Fibroblast of lung (primary cell): ENCODE data around the gene CMBL. TPM values are rescaled to one million over a fixed set of nuclear protein-coding genes. Genes with fewer than 3 reads are reported as not detected.

Experiments
- DNase-seq, 2 donors: peaks; one replicate each; pipeline versions ENCODE4 v3.0.0 to v3.0.0-alpha.2; 2010; ENCODE audit warnings: low read depth in 2 of 2
- H2AFZ ChIP-seq: 2 replicates; pipeline ENCODE4 v1.5.1; 2012; ENCODE audit warnings: low read length, control low read depth, inconsistent platforms
- H3K27ac ChIP-seq: 2 replicates; pipeline ENCODE4 v1.5.1; 2011; ENCODE audit warnings: low read length, control low read depth; ENCODE audit not compliant: insufficient read depth
- H3K27me3 ChIP-seq: 2 replicates; pipeline ENCODE4 v1.5.1; 2011; ENCODE audit warnings: mild to moderate bottlenecking, low read length; ENCODE audit not compliant: control insufficient read depth, insufficient read depth
- H3K36me3 ChIP-seq: 2 replicates; pipeline ENCODE4 v1.5.1; 2011; ENCODE audit warnings: low read length; ENCODE audit not compliant: control insufficient read depth, insufficient read depth
- H3K4me1 ChIP-seq: 2 replicates; pipeline ENCODE4 v1.5.1; 2011; ENCODE audit warnings: low read length; ENCODE audit not compliant: control insufficient read depth, insufficient read depth; ENCODE audit errors: extremely low read depth
- H3K4me2 ChIP-seq: 2 replicates; pipeline ENCODE4 v1.5.1; 2011; ENCODE audit warnings: low read length, control low read depth; ENCODE audit not compliant: insufficient read depth; ENCODE audit errors: extremely low read depth
- H3K4me3 ChIP-seq, 4 experiments: fragments of 200-600 bp in 1 of 4; sonication (generic) in 1 of 4; replicated peaks in 1 of 4; 2 replicates each; pipeline ENCODE4 v1.5.1; 2011 to 2016; ENCODE audit warnings: low read length in 4 of 4, low read depth in 3 of 4, mild to moderate bottlenecking in 3 of 4, control low read depth in 2 of 4, inconsistent platforms in 1 of 4, mixed read lengths in 1 of 4; ENCODE audit not compliant: insufficient read depth in 1 of 4; ENCODE audit errors: control extremely low read depth in 1 of 4
- H3K79me2 ChIP-seq: 2 replicates; pipeline ENCODE4 v1.5.1; 2012; ENCODE audit warnings: mild to moderate bottlenecking, low read length, inconsistent platforms; ENCODE audit not compliant: control insufficient read depth, insufficient read depth
- H3K9ac ChIP-seq: 2 replicates; pipeline ENCODE4 v1.5.1; 2011; ENCODE audit warnings: mild to moderate bottlenecking, low read length, control low read depth; ENCODE audit not compliant: insufficient read depth
- H3K9me3 ChIP-seq: 2 replicates; pipeline ENCODE4 v1.5.1; 2012; ENCODE audit warnings: low read depth, low read length; ENCODE audit not compliant: control insufficient read depth, insufficient read depth
- H4K20me1 ChIP-seq: 2 replicates; pipeline ENCODE4 v1.5.1; 2011; ENCODE audit warnings: low read length; ENCODE audit not compliant: control insufficient read depth, insufficient read depth; ENCODE audit errors: extremely low read depth
- CTCF ChIP-seq, 2 donors: IDR thresholded peaks in 1 of 2; conservative IDR thresholded peaks in 1 of 2; 1 replicate in 1 of 2; 2 replicates in 1 of 2; pipeline ENCODE4 v1.5.1; 2011 to 2012; ENCODE audit warnings: low read length in 2 of 2, control low read depth in 1 of 2, inconsistent platforms in 1 of 2, low read depth in 1 of 2, mild to moderate bottlenecking in 1 of 2
- EZH2 ChIP-seq: IDR thresholded peaks from 2 replicates; pipeline ENCODE4 v1.5.1; 2012; ENCODE audit warnings: low read length, control low read depth, mild to moderate bottlenecking; ENCODE audit errors: missing control alignments
- polyA plus RNA-seq, 2 donors: library from polyadenylated mRNA; depleted of rRNA in 1 of 2; stranded (reverse) in 1 of 2; unstranded in 1 of 2; fragments of >200 nt; gene quantifications; 2 replicates each; pipeline ENCODE4 v1.2.1, GENCODE V29; 2011 to 2012; ENCODE audit warnings: missing spikeins in 1 of 2
- total RNA-seq: library from RNA; depleted of rRNA; stranded (reverse); fragments of >200 nt; gene quantifications from 2 replicates; pipeline ENCODE4 v1.2.1, GENCODE V29; 2014

The CMBL gene
- total and polyA plus RNA-seq, 2 donors (not counting 1 experiment from before 2014, with no cell fraction given), result 18.6 to 20.8 TPM

GRCh38 chr5:10306114-10306513 is 1.6 kb downstream of the CMBL start:
- Histone ChIP-seq H3K4me2 (peak overlapping the region; percentile 4), H3K27ac (no peak overlapping the region), H2AFZ (no peak overlapping the region), H4K20me1 (no peaks in the 10 kb centered on the region), H3K9me3 (no peaks in the 10 kb centered on the region), H3K9ac (no peak overlapping the region), H3K36me3 (no peaks in the 10 kb centered on the region), H3K27me3 (no peaks in the 10 kb centered on the region), H3K4me3 (peak overlapping the region in 2 of 4 experiments; percentile 75 to 79), H3K4me1 (no peaks in the 10 kb centered on the region), H3K79me2 (no peaks in the 10 kb centered on the region)
- TF ChIP-seq CTCF (conservative IDR thresholded peaks at IDR 0.05 in 1 of 2, IDR thresholded peaks at IDR 0.05 in 1 of 2; ENCODE audit: low read depth in 1 of 2, low read length in 2 of 2), result no peak
- TF ChIP-seq EZH2, result no peak
- no peak for DNase-seq

GRCh38 chr5:10304932-10305331 is 2.8 kb downstream of the CMBL start:
- H4K20me1 ChIP-seq, result no peaks in the 10 kb centered on the region
- no peak overlapping the region for H3K27ac ChIP-seq
- H3K79me2 ChIP-seq, result no peaks in the 10 kb centered on the region
- H3K4me2 ChIP-seq, result no peak overlapping the region
- H3K4me3 ChIP-seq, result no peak overlapping the region
- H2AFZ ChIP-seq, result no peak overlapping the region
- H3K9ac ChIP-seq, result no peak overlapping the region
- H3K27me3 ChIP-seq, result no peaks in the 10 kb centered on the region
- no peak for TF ChIP-seq CTCF (conservative IDR thresholded peaks at IDR 0.05 in 1 of 2, IDR thresholded peaks at IDR 0.05 in 1 of 2; ENCODE audit: low read depth in 1 of 2, low read length in 2 of 2)
- no peak for TF ChIP-seq EZH2
- H3K4me1 ChIP-seq, result no peaks in the 10 kb centered on the region
- H3K9me3 ChIP-seq, result no peaks in the 10 kb centered on the region
- no peak for DNase-seq
- no peaks in the 10 kb centered on the region for H3K36me3 ChIP-seq

GRCh38 chr5:10303699-10304170 is 4.0 kb downstream of the CMBL start:
- H3K27ac ChIP-seq, result no peak overlapping the region
- no peak for TF ChIP-seq CTCF (conservative IDR thresholded peaks at IDR 0.05 in 1 of 2, IDR thresholded peaks at IDR 0.05 in 1 of 2; ENCODE audit: low read depth in 1 of 2, low read length in 2 of 2)
- TF ChIP-seq EZH2, result no peak
- H3K79me2 ChIP-seq, result no peaks in the 10 kb centered on the region
- no peak for DNase-seq
- no peak overlapping the region for H3K9ac ChIP-seq
- no peaks in the 10 kb centered on the region for H3K9me3 ChIP-seq
- H3K27me3 ChIP-seq, result no peaks in the 10 kb centered on the region
- H3K4me2 ChIP-seq, result no peak overlapping the region
- no peaks in the 10 kb centered on the region for H3K36me3 ChIP-seq
- H4K20me1 ChIP-seq, result no peaks in the 10 kb centered on the region
- H3K4me3 ChIP-seq, result no peak overlapping the region
- H2AFZ ChIP-seq, result no peak overlapping the region
- H3K4me1 ChIP-seq, result no peaks in the 10 kb centered on the region
